K562 (cell line): Measurements from ENCODE around the gene ZNF593OS. TPM values are rescaled to one million over a fixed set of nuclear protein-coding genes. Genes with fewer than 3 reads are reported as not detected.
A peak's percentile ranks its signal among the peaks of the same experiment; 100 is the strongest.

Experiments used
- CREBBP ChIP-seq: IDR thresholded peaks from one replicate; pipeline ENCODE4 v1.6.1; 2012; ENCODE audit warnings: low read depth, mild to moderate bottlenecking, control low read depth, inconsistent platforms, low read length
- CXXC5 ChIP-seq: fragments of 250-450 bp; sonication (Bioruptor Pico); IDR thresholded peaks from 2 replicates; pipeline ENCODE4 v1.8.0; 2022; ENCODE audit warnings: inconsistent platforms, mild to moderate bottlenecking, moderate library complexity
- DPF2 ChIP-seq: fragments of 450-650 bp; IDR thresholded peaks from 2 replicates; pipeline ENCODE4 v1.6.1; 2016
- IRF9 ChIP-seq: fragments of 450-650 bp; IDR thresholded peaks from 2 replicates; pipeline ENCODE4 v1.6.1; 2016; ENCODE audit warnings: missing biosample characterization, missing genetic modification characterization
- ZBTB40 ChIP-seq, 2 experiments: fragments of 450-650 bp in 1 of 2; sonication (generic) in 1 of 2; formaldehyde crosslinking in 1 of 2; IDR thresholded peaks; 2 replicates each; pipeline versions ENCODE4 v1.7.1 to v1.9.0; 2016 to 2022; ENCODE audit warnings: inconsistent platforms in 1 of 2, mild to moderate bottlenecking in 1 of 2, missing genetic modification reagents in 1 of 2
- ZNF12 ChIP-seq: sonication (generic); formaldehyde crosslinking; IDR thresholded peaks from 2 replicates; pipeline ENCODE4 v1.4.0; 2020; ENCODE audit warnings: mild to moderate bottlenecking, missing genetic modification reagents
- ZNF584 ChIP-seq: fragments of 200-800 bp; sonication (Bioruptor generic); IDR thresholded peaks from 2 replicates; pipeline ENCODE4 v1.6.1; 2016; ENCODE audit warnings: low read depth, mild to moderate bottlenecking, missing genetic modification characterization, missing compliant biosample characterization
- ZNF699 ChIP-seq: fragments of 250-450 bp; sonication (Bioruptor Pico); IDR thresholded peaks from 2 replicates; pipeline ENCODE4 v1.8.0; 2021; ENCODE audit warnings: mild to moderate bottlenecking, moderate library complexity; ENCODE audit not compliant: insufficient replicate concordance
- polyA plus RNA-seq, 8 experiments: library from polyadenylated mRNA; depleted of rRNA in 4 of 8; stranded (reverse) in 5 of 8; unstranded in 3 of 8; fragments of >200 nt; fragmentation: Nextera tagmentation in 2 of 8; fragmentation: Illumina TruSeq in 1 of 8; extraction: Ambion mirVana in 2 of 8; extraction: Trizol in 1 of 8; gene quantifications; 2 replicates each; pipeline versions ENCODE4 v1.2.1 to v1.2.3, GENCODE V29; 2011 to 2014; ENCODE audit warnings: inconsistent platforms in 1 of 8, missing spikeins in 1 of 8
- total RNA-seq, 7 experiments: library from RNA; depleted of rRNA in 6 of 7; stranded (reverse); fragments of >200 nt in 6 of 7; fragmentation: Illumina TruSeq in 2 of 7; extraction: Trizol in 2 of 7; gene quantifications; 2 replicates each; pipeline versions ENCODE4 v1.2.1 to v1.2.3, GENCODE V29; 2011 to 2021; ENCODE audit warnings: low replicate concordance in 1 of 7
- TF ChIP-seq, protein P1 (sequence below): fragments of 450-650 bp; IDR thresholded peaks from 2 replicates; pipeline ENCODE4 v1.7.1; 2018; ENCODE audit warnings: mild to moderate bottlenecking, low read depth; ENCODE audit not compliant: partially characterized antibody
- TF ChIP-seq, protein P2 (sequence below): fragments of 250-450 bp; sonication (Bioruptor Pico); IDR thresholded peaks from 2 replicates; pipeline ENCODE4 v1.4.0; 2020

The ZNF593OS gene
- total and polyA plus RNA-seq, 9 of the 15 experiments (the other 6 are each of a cell fraction or from before 2014, with no cell fraction given), result 0.24 to 0.27 TPM; not detected in 7

DNA sequence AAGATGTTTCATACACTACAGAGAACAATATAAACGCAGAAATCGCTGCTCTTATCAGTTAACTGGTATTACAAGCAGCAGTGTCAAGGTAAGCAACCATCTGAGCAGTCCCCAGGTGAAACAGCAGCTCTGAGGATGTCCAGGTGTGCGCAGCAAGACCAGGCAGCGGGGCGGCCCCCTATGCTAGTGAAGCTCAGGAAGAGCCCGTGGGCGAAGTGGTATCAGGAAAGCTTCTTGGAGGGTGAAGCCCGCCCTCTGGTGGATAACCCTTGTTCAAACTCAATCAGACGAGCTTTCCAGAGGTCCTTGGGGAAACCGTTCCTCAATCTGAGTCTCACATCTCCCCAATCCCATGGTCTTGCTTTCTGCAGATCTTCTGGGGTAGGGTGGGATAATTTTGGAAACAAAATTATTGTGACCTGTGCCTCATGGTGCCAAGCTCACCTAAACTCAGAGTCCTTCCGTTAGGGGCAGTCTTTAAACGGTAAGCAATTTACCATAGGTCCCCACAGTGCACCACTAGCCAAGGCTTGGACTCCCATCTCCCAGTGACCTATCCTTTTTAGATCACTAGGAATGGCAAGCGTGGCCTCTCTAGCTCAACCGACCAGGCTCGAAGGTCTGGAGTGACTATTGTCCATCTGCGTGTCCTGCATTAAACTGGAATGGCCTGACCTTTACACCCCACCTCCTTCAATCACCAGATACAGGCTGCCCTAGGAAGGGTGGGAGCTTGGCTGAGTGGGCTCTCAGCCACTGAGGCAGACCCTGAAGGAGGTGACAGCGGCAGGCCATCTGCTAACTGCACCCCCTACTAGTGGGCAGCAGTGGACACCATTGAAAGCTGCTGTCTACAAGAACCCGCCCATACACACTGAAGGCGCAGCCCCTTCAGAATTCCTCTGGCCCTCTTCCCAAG lies 26.3 kb downstream of the ZNF593OS start (continued):
- TF ChIP-seq ZBTB40 (IDR thresholded peaks at IDR 0.05) (no peak), ZBTB40 (CRISPR knock-in tag; IDR thresholded peaks at IDR 0.05) (no peak), CXXC5 (CRISPR knock-in tag) (peak; percentile 55), CREBBP (no peak), ZNF584 (CRISPR knock-in tag) (0 out of 2 replicates have a peak, but pooled peaks have one; percentile 33), IRF9 (tag) (no peak), DPF2 (no peak), ZNF699 (CRISPR knock-in tag) (no peak), ZNF12 (CRISPR knock-in tag) (no peak)
- TF ChIP-seq, protein P1, sequence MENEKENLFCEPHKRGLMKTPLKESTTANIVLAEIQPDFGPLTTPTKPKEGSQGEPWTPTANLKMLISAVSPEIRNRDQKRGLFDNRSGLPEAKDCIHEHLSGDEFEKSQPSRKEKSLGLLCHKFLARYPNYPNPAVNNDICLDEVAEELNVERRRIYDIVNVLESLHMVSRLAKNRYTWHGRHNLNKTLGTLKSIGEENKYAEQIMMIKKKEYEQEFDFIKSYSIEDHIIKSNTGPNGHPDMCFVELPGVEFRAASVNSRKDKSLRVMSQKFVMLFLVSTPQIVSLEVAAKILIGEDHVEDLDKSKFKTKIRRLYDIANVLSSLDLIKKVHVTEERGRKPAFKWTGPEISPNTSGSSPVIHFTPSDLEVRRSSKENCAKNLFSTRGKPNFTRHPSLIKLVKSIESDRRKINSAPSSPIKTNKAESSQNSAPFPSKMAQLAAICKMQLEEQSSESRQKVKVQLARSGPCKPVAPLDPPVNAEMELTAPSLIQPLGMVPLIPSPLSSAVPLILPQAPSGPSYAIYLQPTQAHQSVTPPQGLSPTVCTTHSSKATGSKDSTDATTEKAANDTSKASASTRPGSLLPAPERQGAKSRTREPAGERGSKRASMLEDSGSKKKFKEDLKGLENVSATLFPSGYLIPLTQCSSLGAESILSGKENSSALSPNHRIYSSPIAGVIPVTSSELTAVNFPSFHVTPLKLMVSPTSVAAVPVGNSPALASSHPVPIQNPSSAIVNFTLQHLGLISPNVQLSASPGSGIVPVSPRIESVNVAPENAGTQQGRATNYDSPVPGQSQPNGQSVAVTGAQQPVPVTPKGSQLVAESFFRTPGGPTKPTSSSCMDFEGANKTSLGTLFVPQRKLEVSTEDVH, result no peak
- TF ChIP-seq, protein P2, sequence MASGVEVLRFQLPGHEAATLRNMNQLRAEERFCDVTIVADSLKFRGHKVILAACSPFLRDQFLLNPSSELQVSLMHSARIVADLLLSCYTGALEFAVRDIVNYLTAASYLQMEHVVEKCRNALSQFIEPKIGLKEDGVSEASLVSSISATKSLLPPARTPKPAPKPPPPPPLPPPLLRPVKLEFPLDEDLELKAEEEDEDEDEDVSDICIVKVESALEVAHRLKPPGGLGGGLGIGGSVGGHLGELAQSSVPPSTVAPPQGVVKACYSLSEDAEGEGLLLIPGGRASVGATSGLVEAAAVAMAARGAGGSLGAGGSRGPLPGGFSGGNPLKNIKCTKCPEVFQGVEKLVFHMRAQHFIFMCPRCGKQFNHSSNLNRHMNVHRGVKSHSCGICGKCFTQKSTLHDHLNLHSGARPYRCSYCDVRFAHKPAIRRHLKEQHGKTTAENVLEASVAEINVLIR (CRISPR knock-in tag), result no peak
